Hepatocyte (in vitro differentiated cells): ENCODE data around the gene MCAT. TPM values are rescaled to one million over a fixed set of nuclear protein-coding genes. Genes with fewer than 3 reads are reported as not detected.

Experiments
- DNase-seq: peaks from one replicate; pipeline ENCODE4 v3.0.0-alpha.2; 2016; ENCODE audit warnings: low spot score
- H2AFZ ChIP-seq: fragments of 200-600 bp; sonication (generic); 2 replicates; pipeline ENCODE4 v1.6.0; 2016; ENCODE audit warnings: antibody characterized with exemption, mild to moderate bottlenecking
- H3K27ac ChIP-seq: fragments of 200-600 bp; sonication (generic); 2 replicates; pipeline ENCODE4 v1.5.1; 2016; ENCODE audit warnings: mild to moderate bottlenecking
- H3K27me3 ChIP-seq: fragments of 200-600 bp; sonication (generic); 2 replicates; pipeline ENCODE4 v1.6.1; 2016
- H3K36me3 ChIP-seq: fragments of 200-600 bp; sonication (generic); replicated peaks from 2 replicates; pipeline ENCODE4 v1.5.1; 2016; ENCODE audit warnings: low read depth; ENCODE audit not compliant: insufficient read depth
- H3K4me1 ChIP-seq: fragments of 200-600 bp; sonication (generic); 2 replicates; pipeline ENCODE4 v1.5.1; 2016; ENCODE audit warnings: mild to moderate bottlenecking, moderate library complexity; ENCODE audit not compliant: insufficient read depth
- H3K4me2 ChIP-seq: fragments of 200-600 bp; sonication (generic); 2 replicates; pipeline ENCODE4 v1.6.0; 2016
- H3K4me3 ChIP-seq: fragments of 200-600 bp; sonication (generic); 2 replicates; pipeline ENCODE4 v1.5.1; 2016; ENCODE audit warnings: mild to moderate bottlenecking
- H3K79me2 ChIP-seq: fragments of 200-600 bp; sonication (generic); 2 replicates; pipeline ENCODE4 v1.6.0; 2017; ENCODE audit warnings: mild to moderate bottlenecking
- H3K9me2 ChIP-seq: fragments of 200-600 bp; sonication (generic); replicated peaks from 2 replicates; pipeline ENCODE4 v1.6.0; 2017; ENCODE audit warnings: mild to moderate bottlenecking; ENCODE audit not compliant: insufficient read depth
- H3K9me3 ChIP-seq: fragments of 200-600 bp; sonication (generic); 2 replicates; pipeline ENCODE4 v1.5.1; 2016; ENCODE audit warnings: low read depth, mild to moderate bottlenecking
- H4K20me1 ChIP-seq: fragments of 200-600 bp; sonication (generic); 2 replicates; pipeline ENCODE4 v1.6.0; 2016; ENCODE audit warnings: mild to moderate bottlenecking; ENCODE audit not compliant: insufficient read depth, poor library complexity, severe bottlenecking
- CTCF ChIP-seq: fragments of 200-600 bp; sonication (generic); IDR thresholded peaks from 2 replicates; pipeline ENCODE4 v1.5.1; 2016; ENCODE audit warnings: antibody characterized with exemption, mild to moderate bottlenecking; ENCODE audit not compliant: poor library complexity
- EZH2 ChIP-seq: fragments of 200-600 bp; sonication (generic); IDR thresholded peaks from 2 replicates; pipeline ENCODE4 v1.6.1; 2016; ENCODE audit warnings: antibody characterized with exemption, mild to moderate bottlenecking, borderline replicate concordance
- EZH2phosphoT487 ChIP-seq: fragments of 200-600 bp; sonication (generic); IDR thresholded peaks from one replicate; pipeline ENCODE4 v1.6.1; 2018; ENCODE audit warnings: antibody characterized with exemption, mild to moderate bottlenecking, low read depth, moderate library complexity; ENCODE audit not compliant: unreplicated experiment, severe bottlenecking
- WGBS: methylation state at CpG from one replicate; pipeline ENCODE4 v1.1.6; 2016; ENCODE audit warnings: low lambda C conversion rate; ENCODE audit errors: missing lambda C conversion rate; 5-methylcytosine and 5-hydroxymethylcytosine counted together
- polyA plus RNA-seq: library from polyadenylated mRNA; unstranded; fragments of >200 nt; fragmentation: Nextera tagmentation; extraction: Ambion mirVana; gene quantifications from 2 replicates; pipeline ENCODE4 v1.2.1, GENCODE V29; 2016
- total RNA-seq: library from RNA; depleted of rRNA; stranded (reverse); fragments of >200 nt; gene quantifications from 2 replicates; pipeline ENCODE4 v1.2.3, GENCODE V29; 2014

MCAT gene
- total and polyA plus RNA-seq, 2 experiments from 2014 or later = 16.9 to 24.9 TPM

- TF ChIP-seq EZH2 (no peak), CTCF (no peak), EZH2phosphoT487 (no peak)
- H3K27me3 ChIP-seq = no peaks in the 10 kb centered on the region
These were observed 8.8 kb upstream of the MCAT start for GRCh38 chr22:43152003-43152356.

GRCh38 chr22:43151251-43152002 is 8.2 kb upstream of the MCAT start, which contains the start of gene TSPO:
TSS of gene TSPO (plus strand) at chr22:43151559. CDS start at chr22:43159239, 7,680 bp downstream.
- Histone ChIP-seq H3K9me2 (no peaks in the 10 kb centered on the region), H3K4me1 (peaks cover 11% of the 10 kb centered on the region), H2AFZ (peak within 1 kb of the TSS; percentile 97), H3K79me2 (no peaks in the 10 kb centered on the region), H3K36me3 (no peaks in the 10 kb centered on the region), H3K4me2 (peak within 1 kb of the TSS; percentile 99), H3K27ac (peak within 1 kb of the TSS; percentile 88), H3K27me3 (no peaks in the 10 kb centered on the region), H4K20me1 (no peaks in the 10 kb centered on the region), H3K9me3 (no peaks in the 10 kb centered on the region), H3K4me3 (peak within 1 kb of the TSS; percentile 73)
- peak; percentile 71 for DNase-seq
- 17% methylated on average over 43 of the region's 75 CpGs for WGBS
- no peak for TF ChIP-seq EZH2
- no peak for TF ChIP-seq EZH2phosphoT487
- TF ChIP-seq CTCF = no peak

More at GRCh38 chr22:43152003-43152356, 8.8 kb upstream of the MCAT start:
- Histone ChIP-seq H3K36me3 (no peaks in the 10 kb centered on the region), H3K27ac (peak overlapping the region; percentile 88), H3K4me3 (peak overlapping the region; percentile 73), H3K9me2 (no peaks in the 10 kb centered on the region), H3K79me2 (no peaks in the 10 kb centered on the region), H3K4me2 (peak overlapping the region; percentile 99), H4K20me1 (no peaks in the 10 kb centered on the region), H2AFZ (peak overlapping the region; percentile 97), H3K9me3 (no peaks in the 10 kb centered on the region), H3K4me1 (peaks cover 11% of the 10 kb centered on the region)
- no peak for DNase-seq
- WGBS = 71% methylated on average over 18 of the region's 18 CpGs

- Histone ChIP-seq H3K27me3 (no peaks in the 10 kb centered on the region), H3K79me2 (no peaks in the 10 kb centered on the region), H3K9me2 (no peaks in the 10 kb centered on the region), H2AFZ (peak overlapping the region; percentile 97), H3K9me3 (no peaks in the 10 kb centered on the region), H3K4me3 (peak overlapping the region; percentile 73), H3K4me2 (peak overlapping the region; percentile 99), H3K36me3 (no peaks in the 10 kb centered on the region), H3K4me1 (peaks cover 11% of the 10 kb centered on the region), H4K20me1 (no peaks in the 10 kb centered on the region), H3K27ac (peak overlapping the region; percentile 24)
- TF ChIP-seq EZH2phosphoT487 (no peak), CTCF (no peak), EZH2 (no peak)
- 92% methylated on average over 15 of the region's 15 CpGs for WGBS
- DNase-seq = no peak
These were observed 7.6 kb upstream of the MCAT start for GRCh38 chr22:43150731-43151206.
